K562 treated with DMSO at 1 percent for 12 hours (cell line): Measurements from ENCODE around the gene MST1. TPM values are rescaled to one million over a fixed set of nuclear protein-coding genes. Genes with fewer than 3 reads are reported as not detected.

ENCODE experiments used
- total RNA-seq: library from RNA; unstranded; fragments of 300-600 nt; gene quantifications from 2 replicates; pipeline ENCODE4 v1.2.3, GENCODE V29; 2022; ENCODE audit not compliant: insufficient read depth

Gene MST1
- total RNA-seq = 0.57 and 2.5 TPM in 2 replicates

GRCh38 chr3:49689046-49689907 lies at the start of gene MST1, which contains the start of gene RNF123:
MST1 (minus strand) TSS chr3:49689474; CDS start chr3:49688691, 783 bp downstream.
RNF123 (plus strand) TSS chr3:49689557; CDS start chr3:49691166, 1,609 bp downstream.

DNA sequence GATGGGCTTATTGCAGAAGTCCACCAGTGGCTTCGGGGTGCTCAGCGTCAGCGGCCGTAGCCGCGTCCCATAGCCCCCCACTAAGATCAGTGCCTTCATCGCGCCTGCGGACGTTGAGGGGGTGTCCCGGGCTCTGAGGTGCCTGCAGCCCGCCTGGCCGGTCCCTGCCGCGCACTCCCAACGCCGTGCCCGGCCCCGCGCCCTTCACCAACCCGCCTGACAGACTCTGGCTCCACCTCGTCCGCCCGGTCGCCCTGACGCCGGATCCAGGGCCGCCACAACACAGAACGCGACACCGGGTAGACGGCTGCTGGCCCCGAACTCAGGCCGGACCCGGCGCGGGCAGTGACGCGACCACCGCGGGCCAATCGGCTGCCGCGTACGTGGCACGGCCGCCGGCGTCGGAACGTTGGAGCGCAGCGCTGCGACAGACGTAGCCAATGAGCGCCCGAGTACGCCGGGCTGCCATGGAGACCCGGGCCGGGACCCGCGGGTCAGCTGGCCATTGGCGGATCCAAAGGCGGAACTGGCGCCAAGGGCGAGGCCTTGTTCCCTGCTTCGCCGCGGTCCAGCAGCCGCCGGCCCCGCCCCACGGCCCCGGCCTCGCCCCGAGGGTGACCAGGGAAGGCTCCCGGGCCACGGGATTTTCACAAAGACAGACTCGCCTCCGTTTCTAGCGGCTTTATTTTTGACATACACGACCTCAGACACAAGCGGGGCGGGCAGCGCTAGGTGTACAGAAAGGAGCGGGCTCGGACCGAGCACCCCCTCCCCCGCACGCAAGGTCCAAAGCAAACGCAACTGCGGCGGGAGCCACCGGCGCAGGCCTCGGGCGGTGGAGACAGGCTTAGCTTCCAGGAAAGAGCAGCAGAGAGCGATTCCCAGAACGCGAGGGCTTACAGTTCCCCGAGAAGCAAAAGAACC lies 34.6 kb upstream of the MST1 start, which contains the start of gene GMPPB:
Gene GMPPB, minus strand, starts transcription at position 324 of the 924 bp plus-strand sequence. Its CDS starts 225 bp downstream, at position 99.

DNA sequence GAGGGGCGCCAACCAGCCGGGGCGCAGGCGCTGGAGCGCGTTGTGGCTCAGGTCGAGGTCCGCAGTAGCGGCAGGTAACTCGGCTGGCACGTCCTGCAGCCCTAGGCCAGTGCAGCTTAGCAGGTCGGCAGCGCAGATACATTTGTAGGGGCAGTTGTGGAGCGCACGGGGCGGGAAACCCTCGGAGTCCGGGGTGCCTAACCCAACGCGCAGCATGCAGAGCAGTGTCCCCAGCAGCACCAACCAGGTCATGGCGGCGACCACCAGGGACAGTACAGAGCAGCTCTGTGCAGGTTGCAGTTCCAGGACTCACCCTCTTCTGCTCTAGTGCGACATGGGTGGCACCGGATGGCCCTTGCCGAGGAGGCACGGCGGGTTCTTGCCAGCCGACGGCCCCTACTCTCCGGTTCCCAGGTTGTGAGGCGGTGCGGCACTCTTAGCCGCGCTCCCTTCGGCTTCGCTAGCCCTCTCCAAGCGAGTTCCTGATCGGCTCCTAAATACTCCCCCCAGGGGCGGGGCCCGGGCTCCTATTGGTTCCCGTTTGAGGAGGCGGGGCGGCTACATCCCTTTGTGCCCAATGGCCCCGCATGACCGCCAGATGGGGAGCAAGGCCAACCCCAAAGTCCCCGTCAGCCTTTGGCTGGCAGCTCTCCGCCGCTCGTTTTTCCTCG lies 30.1 kb upstream of the MST1 start, which contains the start of gene AMIGO3:
Gene AMIGO3, minus strand, starts transcription at position 471 of the 671 bp plus-strand sequence. Its CDS starts 219 bp downstream, at position 252.

GRCh38 chr3:49673715-49674496 lies 15.4 kb downstream of the MST1 start, which contains the start of gene APEH:
APEH (plus strand) TSS chr3:49674351; CDS start chr3:49674402, 51 bp downstream.

Other genes starting within 250 kb of the MST1 start
- gene DAG1, start 219.2 kb downstream of the MST1 start, total RNA-seq = 4.5 and 13.5 TPM in 2 replicates
- gene BSN, start 135.0 kb downstream of the MST1 start, total RNA-seq = 0.07 and 0.17 TPM in 2 replicates
- gene APEH, start 15.1 kb downstream of the MST1 start, total RNA-seq = 96.5 and 122 TPM in 2 replicates
- 24.4 and 32.7 TPM in 2 replicates for gene RNF123, start 83 bp upstream of the MST1 start, total RNA-seq
- 2.6 and 6.2 TPM in 2 replicates for gene AMIGO3, start 30.2 kb upstream of the MST1 start, total RNA-seq
- 10.2 and 15.5 TPM in 2 replicates for gene GMPPB, start 34.5 kb upstream of the MST1 start, total RNA-seq
- gene IP6K1, start 97.1 kb upstream of the MST1 start, total RNA-seq = 22.7 and 36.2 TPM in 2 replicates
- gene CDHR4, start 110.4 kb upstream of the MST1 start, total RNA-seq = not detected in 2 replicates
- 1.7 and 3.5 TPM in 2 replicates for gene INKA1, start 113.8 kb upstream of the MST1 start, total RNA-seq
- gene UBA7, start 124.5 kb upstream of the MST1 start, total RNA-seq = 13.2 and 13.4 TPM in 2 replicates
- 16.7 and 24.1 TPM in 2 replicates for gene TRAIP, start 167.1 kb upstream of the MST1 start, total RNA-seq
- gene CAMKV, start 180.4 kb upstream of the MST1 start, total RNA-seq = not detected in 2 replicates
- gene MST1R, start 214.4 kb upstream of the MST1 start, total RNA-seq = 1.7 and 7.2 TPM in 2 replicates
- gene MON1A, start 240.3 kb upstream of the MST1 start, total RNA-seq = 11.1 and 13.7 TPM in 2 replicates